ENCODE results near the gene RBM25.
"Not testable (repeated sequence)": the region's sequence is repeated elsewhere in the genome, so short reads cannot be mapped to it uniquely, and the experiment has no call there.

The RBM25 gene

DNA sequence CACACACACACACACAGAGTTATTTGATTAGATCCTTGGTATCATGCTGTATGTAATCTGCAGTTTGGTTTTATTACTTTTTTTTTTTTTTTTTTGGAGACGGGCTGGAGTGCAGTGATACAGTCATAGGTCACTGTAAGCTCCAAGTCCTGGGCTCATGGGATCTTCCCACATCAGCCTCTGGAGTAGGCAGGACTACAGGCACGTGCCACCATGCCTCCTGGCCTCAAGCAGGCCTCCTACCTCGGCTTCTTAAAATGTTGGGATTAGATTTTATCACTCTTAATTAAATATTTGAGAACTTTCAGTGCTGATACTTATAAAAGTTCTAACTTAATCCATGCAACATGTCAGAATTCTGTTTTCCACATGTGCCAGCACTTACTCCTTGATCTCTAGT is 46.7 kb downstream of the RBM25 start:
- DNase-seq: no peak

DNA sequence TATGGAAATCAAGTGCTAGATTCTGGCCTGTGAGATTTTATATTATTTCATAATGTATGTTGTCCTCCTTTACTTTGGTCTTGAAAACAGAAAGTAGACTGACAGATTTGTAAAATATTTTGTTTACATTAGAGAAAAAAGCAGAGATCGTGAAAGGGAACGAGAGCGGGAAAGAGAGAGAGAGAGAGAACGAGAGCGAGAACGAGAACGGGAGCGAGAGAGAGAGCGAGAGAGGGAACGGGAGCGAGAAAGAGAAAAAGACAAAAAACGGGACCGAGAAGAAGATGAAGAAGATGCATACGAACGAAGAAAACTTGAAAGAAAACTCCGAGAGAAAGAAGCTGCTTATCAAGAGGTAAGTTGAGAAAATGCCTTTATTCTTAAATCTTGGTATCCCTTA is 47.4 kb downstream of the RBM25 start:
- DNase-seq: no peak

DNA sequence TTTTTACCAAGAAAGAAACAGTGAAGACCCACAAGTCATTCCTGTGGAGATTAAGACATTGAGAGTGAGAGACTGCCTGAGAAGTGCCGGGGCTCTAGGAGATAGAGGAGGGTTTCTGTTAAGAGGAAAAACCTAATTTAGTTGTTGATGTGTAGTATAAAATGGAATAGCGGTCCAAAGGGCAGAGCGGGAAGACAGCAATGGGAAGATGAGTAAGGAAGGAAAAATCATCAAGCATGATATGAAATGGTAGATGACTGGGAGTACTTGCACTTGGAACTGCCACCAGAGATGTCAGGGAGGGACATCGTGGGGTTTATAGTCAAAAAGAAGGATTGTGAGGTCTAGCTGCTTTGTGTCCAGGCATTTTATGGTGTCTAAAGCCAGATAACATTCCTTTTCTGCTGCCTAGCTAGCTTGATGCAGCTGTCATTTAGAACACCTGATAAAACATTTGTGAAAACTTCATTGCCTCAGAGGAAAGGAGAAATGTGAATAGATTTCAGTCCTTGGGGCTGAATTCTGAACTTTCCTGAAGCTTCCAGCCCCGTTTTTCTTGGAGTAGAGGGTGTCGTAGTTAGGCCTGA is 57.8 kb downstream of the RBM25 start:
- DNase-seq: no peak

DNA sequence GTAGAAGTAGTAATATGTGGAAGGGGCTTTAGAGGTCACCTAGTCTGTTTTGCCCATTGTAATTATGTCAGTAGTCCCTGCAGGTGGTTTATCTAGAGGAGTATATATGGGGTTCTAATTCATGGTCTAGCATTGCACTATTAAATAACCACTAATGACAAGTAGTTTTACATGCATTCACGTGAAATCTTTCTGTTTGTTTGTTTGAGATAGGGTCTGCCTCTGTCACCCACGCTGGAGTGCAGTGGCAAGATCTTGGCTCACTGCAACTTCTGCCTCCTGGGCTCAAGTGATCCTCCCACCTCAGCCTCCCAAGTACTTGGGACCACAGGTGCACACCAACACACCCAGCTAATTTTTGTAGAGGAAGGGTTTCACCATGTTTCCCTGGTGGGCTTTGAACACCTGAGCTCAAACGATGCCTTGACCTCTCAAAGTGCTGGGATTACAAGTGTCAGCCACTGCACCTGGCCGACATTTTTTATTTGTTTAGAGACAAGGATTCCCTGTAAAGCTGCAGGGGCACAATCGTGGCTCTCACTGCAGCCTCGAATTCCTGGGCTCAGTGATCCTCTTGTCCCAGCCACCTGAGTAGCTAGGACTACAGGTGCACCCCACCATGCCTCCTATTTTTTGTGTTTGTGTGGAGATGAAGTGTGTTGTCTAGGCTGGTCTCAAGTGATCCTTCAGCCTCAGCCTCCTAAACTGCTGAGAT is 66.0 kb downstream of the RBM25 start:
- DNase-seq: no peak

DNA sequence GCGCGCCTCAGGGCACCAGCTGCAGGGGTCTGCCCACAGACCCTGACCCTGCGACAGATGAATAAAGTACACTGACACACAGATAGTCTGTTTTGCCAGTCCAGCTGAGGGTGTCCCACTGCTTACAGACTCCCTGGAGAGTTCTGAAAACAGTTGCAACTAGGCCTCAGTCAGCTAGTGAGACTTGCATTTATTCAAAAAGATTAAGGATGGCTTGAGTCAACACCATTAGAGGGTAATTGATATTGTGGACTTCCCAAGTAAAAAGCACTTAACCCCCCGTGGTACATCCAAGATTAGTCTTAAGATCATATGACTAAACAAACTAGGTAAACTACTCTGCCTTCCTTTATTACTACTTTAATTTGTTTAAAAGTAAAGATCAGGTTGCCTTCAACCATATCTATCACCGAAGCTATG is 66.8 kb downstream of the RBM25 start:
- no peak for DNase-seq

DNA sequence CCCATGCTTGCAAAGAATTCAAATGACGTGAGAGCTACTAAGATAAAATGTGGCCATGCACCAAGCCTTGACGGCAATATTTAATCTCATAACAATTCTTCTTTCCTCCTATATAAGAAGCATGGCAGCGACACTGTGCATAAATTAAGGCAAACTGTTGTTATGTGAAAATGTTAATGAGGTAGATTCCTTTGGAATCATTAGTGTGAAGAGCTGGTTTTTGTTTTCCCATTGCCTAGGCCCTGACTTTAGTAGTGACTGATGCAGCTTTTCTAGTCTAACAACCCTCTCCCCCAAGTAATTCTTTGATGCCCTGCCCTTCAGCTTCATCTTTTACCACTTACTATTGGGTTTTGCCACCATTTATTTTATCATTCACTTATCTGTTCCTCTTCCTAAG is 67.4 kb downstream of the RBM25 start:
- no peak for DNase-seq

DNA sequence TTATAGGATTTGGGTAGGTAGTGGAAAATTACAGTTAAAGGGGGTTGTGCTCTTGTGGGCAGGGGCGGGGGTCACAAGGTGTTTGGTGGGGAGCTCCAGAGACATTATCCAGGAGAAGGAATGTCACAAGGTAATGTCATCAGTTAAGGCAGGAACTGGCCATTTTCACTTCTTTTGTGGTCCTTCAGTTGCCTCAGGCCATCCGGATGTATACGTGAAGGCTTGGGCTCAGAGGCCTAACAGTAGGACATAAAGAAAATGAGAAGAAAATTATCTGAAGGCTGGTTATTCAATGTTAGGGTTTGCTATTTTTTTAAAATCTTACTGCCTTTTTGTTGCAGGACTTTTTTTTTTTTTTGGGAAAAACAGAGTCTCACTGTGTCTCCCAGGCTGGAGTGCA is 75.5 kb downstream of the RBM25 start:
- DNase-seq: no peak

DNA sequence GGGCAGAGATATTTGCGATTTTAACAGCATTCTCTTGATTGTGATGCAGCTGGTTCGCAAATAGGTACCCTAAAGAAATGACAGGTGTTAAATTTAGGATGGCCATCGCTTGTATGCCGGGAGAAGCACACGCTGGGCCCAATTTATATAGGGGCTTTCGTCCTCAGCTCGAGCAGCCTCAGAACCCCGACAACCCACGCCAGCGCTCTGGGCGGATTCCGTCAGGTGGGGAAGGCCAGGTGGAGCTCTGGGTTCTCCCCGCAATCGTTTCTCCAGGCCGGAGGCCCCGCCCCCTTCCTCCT is 77.7 kb downstream of the RBM25 start:
- no peak for DNase-seq

DNA sequence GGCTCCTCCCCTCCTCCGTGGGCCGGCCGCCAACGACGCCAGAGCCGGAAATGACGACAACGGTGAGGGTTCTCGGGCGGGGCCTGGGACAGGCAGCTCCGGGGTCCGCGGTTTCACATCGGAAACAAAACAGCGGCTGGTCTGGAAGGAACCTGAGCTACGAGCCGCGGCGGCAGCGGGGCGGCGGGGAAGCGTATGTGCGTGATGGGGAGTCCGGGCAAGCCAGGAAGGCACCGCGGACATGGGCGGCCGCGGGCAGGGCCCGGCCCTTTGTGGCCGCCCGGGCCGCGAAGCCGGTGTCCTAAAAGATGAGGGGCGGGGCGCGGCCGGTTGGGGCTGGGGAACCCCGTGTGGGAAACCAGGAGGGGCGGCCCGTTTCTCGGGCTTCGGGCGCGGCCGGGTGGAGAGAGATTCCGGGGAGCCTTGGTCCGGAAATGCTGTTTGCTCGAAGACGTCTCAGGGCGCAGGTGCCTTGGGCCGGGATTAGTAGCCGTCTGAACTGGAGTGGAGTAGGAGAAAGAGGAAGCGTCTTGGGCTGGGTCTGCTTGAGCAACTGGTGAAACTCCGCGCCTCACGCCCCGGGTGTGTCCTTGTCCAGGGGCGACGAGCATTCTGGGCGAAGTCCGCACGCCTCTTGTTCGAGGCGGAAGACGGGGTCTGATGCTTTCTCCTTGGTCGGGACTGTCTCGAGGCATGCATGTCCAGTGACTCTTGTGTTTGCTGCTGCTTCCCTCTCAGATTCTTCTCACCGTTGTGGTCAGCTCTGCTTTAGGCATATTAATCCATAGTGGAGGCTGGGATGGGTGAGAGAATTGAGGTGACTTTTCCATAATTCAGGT is 78.3 kb downstream of the RBM25 start, which contains the start of gene PSEN1:
Gene PSEN1, plus strand, starts transcription at position 121 of the 839 bp plus-strand sequence. CDS start 11,513 bp downstream, outside the sequence.
- DNase-seq: peak; percentile 97 to 99

DNA sequence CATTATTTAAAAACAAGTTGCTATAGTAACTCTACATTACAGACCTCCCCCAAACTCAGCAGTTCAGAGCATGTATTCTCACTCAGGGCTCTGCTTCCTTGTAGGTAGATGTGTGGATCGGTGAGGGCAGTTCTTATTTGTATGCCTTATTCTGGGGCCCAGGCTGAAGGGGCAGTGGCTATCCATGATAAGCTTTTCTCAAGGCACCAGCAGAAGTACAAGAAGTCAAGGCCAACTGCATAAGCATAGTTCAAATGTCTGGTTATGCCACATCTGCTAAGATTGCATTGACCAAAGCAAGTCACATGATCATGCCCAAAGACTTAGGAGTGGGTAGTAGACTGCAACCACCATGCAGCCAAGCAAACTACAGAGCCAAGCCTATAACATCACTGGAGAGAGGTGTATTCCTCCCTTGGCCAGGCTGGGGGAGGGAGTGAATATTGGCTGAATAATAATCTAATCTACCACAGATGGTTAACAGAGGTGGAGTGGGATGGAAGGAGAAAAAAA is 82.5 kb downstream of the RBM25 start:
- no peak for DNase-seq

DNA sequence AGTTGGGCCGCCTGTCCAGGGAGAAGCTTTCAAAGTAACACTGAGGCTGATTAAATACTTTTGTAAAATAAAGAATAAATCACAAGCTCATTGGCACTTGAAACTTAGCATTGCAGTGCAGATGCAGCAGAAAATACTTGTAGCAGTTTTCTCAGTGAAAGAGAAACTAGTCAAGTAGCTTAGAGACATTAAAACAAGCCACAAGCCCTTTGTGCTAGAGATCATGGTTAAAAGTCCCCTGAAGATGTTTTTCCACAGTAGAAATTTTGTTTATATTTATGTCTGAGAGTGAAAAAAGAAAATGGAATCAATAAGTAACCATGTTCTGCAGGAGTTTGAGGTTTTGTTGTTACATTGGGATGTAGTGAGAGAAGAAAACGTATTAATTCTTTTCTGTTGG is 83.9 kb downstream of the RBM25 start:
- no peak for DNase-seq

DNA sequence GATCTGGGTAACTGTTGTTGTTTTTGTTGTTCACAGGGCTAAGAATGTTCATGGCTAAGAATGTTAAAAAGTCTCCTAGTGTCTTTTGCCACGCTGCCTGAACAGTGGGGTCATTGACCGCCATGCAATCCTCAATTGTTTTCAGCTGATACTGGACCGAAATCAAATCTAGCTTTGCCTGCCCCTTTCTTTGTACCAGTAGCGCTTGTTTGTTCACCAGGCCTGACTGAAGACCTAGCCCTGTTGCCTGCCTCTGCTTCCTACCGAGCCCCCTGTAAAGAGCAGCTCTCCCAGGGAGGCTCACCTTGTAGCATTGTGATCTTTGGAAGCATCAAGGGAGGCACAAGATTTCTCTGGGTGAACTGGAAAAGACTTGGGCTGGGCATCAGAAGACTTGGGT is 84.7 kb downstream of the RBM25 start:
- DNase-seq: no peak

DNA sequence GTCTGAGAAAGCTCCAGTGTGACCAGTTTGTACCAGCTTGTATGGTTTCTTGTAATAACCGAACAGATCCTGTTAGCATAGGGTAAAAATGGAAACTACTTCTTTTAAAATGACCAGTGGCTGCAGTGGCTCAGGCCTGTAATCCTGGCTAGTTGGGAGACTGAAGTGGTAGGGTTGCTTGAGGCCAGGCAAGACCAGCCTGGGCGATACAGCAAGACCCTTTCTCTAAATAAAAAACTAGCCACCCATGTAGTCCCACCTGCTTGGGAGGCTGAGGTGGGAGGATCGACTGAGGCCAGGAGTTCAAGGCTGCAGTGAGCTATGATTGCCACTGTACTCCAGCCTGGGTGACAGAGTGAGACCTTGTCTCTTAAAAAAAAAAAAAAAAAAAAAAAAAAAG is 85.3 kb downstream of the RBM25 start:
- no peak for DNase-seq

DNA sequence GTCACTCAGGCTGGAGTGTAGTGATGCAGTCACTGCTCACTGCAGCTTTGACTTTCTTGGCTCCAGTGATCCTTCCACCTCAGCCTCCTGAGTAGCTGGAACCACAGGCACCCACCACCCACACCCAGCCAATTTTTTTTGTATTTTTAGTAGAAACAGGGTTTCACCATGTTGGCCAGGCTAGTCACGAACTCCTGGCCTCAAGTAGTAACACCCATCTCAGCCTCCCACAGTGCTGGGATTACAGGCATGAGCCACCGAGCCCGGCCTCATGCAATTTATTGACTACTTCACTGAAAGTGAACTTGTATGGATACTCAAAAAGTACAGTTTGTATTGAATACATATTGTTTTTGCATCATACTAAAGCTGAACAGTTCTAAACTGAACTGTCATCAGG is 87.0 kb downstream of the RBM25 start:
- no peak for DNase-seq

DNA sequence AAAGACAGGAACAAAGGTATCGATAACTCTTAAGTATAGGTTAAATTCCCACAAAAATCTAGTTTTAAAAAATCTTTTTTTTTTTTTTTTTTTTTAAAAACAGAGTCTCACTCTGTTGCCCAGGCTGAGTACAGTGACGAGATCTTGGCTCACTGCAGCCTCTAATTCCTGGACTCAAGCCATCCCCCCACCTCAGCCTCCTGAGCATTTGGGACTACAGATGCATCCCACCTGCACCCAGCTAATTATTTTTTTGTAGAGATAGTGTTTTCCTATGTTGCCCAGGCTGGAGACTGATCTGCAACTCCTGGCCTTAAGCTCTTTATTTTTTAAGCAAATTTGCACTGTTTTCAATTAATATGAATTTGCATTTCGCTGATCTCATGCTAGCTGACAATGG is 87.8 kb downstream of the RBM25 start:
- DNase-seq: no peak

DNA sequence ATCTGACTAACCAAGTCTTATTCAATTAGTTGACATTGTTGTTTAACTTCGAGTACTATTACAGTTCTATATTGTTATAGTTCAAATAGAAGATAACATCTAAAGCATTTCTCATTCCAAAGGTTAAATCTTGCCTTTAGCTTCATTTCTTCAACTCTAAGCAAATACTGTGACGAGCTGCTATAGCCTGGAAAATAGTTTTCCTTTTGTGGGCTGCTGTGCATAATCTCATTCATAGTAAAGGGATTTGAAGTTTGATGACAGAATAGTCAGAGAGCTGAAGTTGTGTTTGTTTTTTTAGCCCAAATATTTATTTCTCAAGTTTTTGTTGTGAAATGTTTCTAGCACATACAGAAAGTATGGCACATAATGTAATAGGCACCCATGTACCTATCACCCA is 91.4 kb downstream of the RBM25 start:
- no peak for DNase-seq

DNA sequence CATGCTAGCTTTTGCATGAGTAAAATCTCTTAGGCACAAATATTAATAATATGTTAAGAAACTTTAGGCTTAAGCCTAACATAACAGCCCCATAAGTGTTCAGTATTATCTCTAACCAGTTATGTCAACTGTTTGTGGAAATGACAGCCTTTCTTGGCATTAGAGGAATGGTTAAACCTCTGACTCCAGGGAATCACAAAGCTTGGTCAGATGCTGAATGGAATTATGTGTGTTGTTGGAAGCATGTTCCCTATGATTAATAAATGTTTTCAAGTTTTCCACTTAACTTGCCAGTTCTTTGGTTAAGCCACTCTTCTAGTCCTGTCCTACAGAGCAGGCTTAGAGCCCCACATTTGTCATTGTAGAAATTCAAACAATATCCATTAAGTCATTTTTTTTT is 94.9 kb downstream of the RBM25 start:
- DNase-seq: no peak

DNA sequence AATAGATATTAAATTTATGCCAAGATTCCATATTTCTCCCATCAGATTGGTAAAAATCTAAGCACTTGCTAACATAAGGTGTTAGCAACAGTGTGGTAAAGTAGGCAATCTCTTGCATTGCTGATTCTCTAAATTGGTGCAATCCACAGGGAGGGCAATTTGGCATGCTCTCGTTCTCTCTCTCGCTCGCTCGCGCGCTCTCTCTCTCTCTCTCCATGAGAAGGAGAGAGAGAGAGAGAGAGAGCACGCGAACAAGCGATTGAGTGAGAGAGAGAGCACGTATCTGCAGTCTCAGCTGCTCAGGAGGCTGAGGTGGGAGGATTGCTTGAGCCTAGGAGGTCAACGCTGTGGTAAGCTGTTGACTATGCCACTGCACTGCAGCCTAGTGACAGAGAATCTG is 103.9 kb downstream of the RBM25 start:
- DNase-seq: no peak

DNA sequence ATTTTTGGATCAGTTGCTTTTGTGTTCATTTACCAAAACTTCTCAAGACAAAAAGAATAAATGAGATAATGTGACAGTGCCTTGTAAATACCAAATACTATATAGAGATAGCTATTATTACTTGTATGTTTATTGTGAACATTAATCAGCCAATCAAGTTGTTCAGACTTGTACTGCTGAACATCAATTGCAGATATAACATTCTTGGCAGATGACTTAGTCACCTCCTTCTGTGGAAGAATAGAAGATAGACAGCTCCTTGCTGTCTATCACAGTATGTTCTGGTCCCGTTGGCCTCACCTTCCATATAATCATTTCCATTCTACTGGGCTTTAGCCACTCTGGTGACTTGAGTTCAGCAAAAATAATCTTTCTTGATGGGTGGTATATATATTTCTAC is 108.1 kb downstream of the RBM25 start:
- no peak for DNase-seq

DNA sequence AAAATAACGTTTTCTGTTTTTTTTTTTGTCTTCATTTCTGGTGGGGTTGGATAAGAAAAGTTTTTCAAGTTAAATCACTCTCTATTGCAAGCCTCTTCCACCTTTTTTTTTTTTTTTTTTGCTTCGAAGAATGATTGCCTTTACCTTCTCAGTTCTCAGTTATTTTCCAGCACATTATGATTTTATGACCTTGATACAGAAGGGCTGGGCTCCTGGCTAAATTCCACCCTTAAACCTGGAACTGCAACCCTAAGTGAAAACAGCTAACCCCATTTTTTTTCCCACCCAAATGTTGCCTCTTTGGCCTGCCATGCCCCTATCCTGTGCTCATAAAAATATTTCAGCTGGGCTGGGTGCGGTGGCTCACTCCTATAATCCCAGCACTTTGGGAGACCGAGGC is 109.4 kb downstream of the RBM25 start:
- no peak for DNase-seq

DNA sequence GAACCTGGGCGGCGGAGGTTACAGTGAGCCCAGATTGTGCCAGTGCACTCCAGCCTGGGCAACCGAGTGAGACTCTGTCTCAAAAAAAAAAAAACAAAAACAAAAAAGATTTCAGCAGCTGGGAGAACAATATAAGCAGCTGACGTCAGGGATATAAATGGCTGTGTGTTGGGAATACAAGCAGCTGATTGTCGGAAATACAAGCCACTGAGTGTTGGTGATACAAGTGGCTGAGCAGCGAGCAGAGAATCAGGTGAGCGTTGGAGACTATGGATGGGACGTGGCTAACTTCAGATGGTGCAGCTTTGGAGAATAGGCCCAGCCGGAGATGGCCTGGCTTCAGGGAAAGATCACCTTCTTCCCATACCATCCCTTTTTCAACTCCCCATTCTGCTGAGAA is 109.9 kb downstream of the RBM25 start:
- DNase-seq: no peak

DNA sequence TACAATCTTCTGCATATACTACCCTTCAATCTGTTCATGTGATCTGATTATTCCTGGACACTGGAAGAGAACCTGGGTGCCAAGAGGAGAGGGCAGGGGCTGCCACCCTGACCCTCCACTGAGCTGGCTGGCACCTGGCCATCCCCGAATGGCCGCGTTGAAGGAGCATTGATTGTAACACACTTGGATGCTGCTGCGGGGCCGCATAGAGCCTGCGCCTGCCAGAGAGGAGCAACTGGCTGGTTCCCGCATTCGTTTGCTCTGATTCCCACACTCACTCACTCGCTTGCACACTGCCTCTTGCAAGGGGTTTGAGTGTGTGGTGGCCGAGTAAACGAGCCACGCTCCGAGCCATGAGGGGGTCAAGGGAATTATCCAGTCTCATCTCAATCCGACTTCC is 110.4 kb downstream of the RBM25 start:
- no peak for DNase-seq

DNA sequence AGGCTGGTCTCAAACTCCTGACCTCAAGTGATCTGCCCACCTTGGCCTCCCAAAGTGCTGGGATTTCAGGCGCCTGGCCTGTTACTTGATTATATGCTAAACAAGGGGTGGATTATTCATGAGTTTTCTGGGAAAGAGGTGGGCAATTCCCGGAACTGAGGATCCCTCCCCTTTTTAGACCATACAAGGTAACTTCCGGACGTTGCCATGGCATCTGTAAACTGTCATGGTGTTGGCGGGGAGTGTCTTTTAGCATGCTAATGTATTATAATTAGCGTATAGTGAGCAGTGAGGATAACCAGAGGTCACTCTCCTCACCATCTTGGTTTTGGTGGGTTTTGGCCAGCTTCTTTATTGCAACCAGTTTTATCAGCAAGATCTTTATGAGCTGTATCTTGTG is 111.5 kb downstream of the RBM25 start:
- not testable (repeated sequence) for DNase-seq

DNA sequence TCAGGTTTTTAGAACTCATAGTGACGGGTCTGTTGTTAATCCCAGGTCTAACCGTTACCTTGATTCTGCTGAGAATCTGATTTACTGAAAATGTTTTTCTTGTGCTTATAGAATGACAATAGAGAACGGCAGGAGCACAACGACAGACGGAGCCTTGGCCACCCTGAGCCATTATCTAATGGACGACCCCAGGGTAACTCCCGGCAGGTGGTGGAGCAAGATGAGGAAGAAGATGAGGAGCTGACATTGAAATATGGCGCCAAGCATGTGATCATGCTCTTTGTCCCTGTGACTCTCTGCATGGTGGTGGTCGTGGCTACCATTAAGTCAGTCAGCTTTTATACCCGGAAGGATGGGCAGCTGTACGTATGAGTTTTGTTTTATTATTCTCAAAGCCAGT is 112.4 kb downstream of the RBM25 start:
- DNase-seq: no peak

Data from CD4-positive, alpha-beta T cell treated with Interferon alpha-2 for 1 hour (primary cell).